GM21515 (cell line): ENCODE measurements around the gene STK32B.

Experiments
- ATAC-seq: cut with Tn5 transposase; IDR thresholded peaks from one replicate; pipeline ENCODE4 v1.9.1; 2021; ENCODE audit not compliant: unreplicated experiment

STK32B gene

DNA sequence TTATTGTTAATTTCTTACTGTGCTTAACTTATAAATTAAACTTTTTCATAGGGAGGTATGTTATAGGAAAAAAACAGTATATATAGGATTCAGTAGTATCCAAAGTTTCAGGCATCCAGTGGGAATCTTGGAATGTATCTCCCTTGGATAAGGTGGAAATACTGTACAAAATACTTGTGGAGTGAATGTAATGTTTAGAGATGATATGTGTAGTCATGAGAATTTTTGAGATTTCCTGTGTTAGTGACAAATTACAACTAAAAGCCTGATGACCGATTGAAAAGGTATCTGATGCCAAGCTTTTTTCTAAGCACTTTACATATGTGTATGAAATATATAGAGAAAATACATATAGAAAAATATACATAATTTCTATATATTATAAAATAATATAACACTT is 69.2 kb downstream of the STK32B start:
- no peak for ATAC-seq

GRCh38 chr4:5122114-5122513 is 70.8 kb downstream of the STK32B start:
- no peak for ATAC-seq

- ATAC-seq = no peak
These were observed 73.6 kb downstream of the STK32B start for GRCh38 chr4:5124876-5125275.

GRCh38 chr4:5125321-5125720 is 74.0 kb downstream of the STK32B start:
- ATAC-seq = no peak

- ATAC-seq = no peak
These were observed 75.0 kb downstream of the STK32B start for GRCh38 chr4:5126231-5126630.

GRCh38 chr4:5126857-5127256 is 75.6 kb downstream of the STK32B start:
- ATAC-seq = no peak

- ATAC-seq = no peak
These were observed 76.3 kb downstream of the STK32B start for GRCh38 chr4:5127556-5127955.

DNA sequence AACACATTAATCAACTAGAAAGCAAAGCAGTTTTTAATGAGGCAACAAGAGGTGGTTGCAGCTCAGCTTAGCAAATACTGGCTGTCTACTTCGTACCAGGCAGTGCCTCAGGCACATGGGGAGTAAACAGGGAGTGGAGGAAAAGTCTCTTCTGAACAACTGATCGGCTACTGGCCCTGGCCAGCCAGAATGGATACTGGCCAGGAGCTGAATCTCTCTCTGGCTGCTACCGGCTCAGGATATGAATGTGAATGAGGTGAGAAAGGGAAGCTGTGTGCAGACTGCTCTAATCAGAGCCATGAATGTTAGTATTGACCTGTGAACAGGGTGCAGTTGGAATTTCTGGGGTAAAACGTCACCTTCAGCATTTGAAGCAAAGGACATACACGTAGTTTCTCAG is 77.3 kb downstream of the STK32B start:
- ATAC-seq = no peak

- ATAC-seq = no peak
These were observed 81.9 kb downstream of the STK32B start for GRCh38 chr4:5133201-5133600.

DNA sequence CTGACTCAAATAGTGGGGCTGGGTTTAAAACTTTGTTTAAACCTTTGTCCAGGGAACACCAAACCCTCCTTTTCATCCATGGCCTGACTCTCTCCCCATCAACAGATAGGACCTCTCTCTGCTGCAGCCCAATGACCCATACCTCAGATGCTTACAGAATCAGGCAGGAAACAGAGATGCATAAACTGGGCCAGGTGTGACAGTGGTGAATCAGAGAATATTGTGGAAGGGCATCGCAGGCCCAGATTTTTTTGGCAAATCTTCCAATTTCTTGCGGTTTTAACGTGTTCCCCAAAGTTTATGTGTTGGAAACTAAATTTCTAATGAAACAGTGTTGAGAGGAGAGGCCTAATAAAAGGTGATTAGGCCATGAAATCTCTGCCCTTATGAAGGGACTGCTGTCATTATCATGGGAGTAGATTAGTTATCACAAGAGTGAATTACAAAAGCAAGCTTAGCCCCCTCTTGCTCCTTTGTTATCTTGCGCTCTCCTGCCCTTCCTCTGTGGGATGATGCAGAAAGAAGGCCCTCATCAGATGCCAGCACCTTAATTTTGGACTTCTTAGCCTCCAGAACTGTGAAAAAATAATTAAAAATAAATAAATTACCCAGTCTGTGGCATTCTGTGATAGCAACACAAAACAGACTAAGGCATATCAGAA is 82.8 kb downstream of the STK32B start:
- no peak for ATAC-seq

- no peak for ATAC-seq
These were observed 83.3 kb downstream of the STK32B start for GRCh38 chr4:5134620-5135019.

GRCh38 chr4:5137226-5137625 is 85.9 kb downstream of the STK32B start:
- ATAC-seq = no peak

DNA sequence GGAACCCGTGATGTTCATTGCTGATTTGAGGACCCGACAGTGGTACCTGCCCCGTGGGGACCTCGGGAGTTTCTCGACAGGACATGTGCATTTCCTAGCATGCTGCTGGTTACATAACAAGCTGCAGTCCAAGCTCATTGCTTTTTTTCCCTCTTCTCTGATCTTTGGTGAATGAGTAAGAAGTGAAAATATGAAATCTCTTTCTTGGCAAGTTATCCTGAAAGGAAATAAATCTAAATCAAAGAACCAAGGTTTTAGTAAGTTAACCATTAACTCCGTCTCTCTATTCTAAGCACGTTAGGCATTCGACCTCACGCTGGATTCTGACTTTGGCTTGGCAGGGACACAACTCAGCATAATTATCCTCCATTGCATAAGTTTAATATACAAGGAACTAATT is 86.6 kb downstream of the STK32B start:
- ATAC-seq = no peak

DNA sequence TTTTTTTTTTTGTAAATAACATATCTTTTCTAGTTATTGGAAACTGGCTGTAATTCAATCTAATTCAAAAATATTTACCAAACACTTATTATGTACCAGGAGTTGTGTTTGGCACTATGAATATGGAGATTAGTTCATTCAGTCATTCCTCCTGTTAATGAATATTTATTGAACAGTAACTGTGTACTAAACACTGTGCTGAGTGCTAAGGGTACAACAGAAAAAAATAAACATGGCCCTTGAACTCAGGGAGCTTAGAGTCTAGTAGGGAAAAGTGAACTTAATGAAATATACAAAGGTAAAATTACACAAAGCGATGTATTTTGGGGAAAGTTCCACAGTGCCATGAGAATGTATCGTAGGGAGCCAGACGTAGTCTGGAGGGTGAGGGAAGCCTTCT is 87.1 kb downstream of the STK32B start:
- ATAC-seq = no peak

GRCh38 chr4:5139141-5139540 is 87.9 kb downstream of the STK32B start:
- ATAC-seq = no peak

GRCh38 chr4:5141802-5142201 is 90.5 kb downstream of the STK32B start:
- no peak for ATAC-seq

GRCh38 chr4:5142726-5143125 is 91.4 kb downstream of the STK32B start:
- no peak for ATAC-seq

- no peak for ATAC-seq
These were observed 92.1 kb downstream of the STK32B start for GRCh38 chr4:5143306-5143861.

DNA sequence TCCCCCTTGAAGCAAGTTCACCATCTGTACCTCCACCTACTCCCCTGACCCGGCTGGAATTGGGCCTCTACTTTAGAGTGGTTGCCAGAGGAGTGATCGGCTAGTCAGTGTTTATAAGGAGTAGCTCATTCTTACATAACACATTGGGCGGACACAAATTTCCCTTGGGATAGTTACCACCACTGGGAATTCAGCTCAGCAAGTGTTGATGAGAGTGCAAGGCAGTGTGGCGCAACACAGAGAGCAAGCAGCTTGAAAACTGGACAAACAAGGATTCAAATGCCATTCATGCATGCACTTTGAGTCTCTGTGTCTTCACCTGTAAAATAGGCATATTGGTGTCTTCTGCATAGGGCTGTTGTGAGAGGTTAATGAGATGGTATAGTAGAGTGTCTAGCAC is 92.7 kb downstream of the STK32B start:
- no peak for ATAC-seq

DNA sequence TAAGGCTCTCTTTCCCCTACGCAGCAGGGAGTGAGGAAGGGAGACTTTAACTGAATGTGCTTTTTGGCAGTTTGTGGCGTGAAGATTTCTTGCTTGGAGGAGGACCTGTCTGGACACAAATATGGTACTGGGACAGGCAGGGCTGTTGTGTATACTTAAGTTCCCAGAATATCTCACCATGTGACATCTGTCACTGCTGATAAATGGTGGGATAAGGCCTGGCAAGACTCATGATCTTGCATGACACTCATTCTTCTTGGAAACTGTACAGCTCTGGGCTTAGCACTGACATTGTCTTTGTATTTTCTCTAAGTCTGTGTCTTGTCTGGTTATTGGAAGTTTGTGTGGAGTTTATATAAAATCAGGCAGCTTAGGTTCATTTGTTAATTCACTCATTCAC is 93.1 kb downstream of the STK32B start:
- no peak for ATAC-seq

GRCh38 chr4:5146248-5146647 is 95.0 kb downstream of the STK32B start:
- ATAC-seq = no peak

DNA sequence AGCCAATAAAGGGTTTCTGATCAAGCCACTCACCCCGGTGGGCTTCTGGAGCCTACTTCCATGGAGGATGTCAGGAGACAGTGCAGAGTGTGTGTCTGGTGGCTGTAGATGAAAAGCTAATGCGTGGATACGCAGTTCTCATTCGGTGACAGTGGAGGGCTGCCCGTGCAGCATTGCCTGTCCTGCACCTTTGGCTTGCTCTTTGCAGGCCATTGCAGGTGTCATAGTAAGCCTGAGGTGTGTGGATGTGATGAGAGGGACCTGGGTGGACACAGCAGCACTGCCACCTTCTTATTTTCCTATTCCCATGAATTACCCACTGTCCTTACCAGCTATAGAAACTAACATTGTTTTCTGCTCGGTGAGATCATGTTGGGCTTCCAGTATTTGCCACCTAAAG is 101.2 kb downstream of the STK32B start:
- ATAC-seq = no peak

DNA sequence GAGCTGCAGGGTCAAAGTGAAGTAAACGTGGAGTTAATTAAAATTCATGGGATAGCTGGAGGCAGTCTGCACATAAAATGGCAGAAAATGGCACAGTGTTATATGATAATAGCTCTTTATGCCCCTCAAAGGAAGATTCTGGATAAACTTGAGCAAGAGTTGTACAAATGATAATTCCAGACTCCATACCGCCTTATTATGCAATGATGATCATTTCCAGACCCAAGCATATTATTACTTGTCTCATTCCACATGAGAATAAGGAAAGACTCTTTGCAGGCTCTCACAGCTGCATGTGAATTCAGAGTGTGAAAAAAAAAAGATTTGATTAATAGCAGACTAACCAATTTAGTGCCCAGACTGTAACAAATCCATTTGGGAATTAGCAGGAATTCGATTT is 105.4 kb downstream of the STK32B start:
- ATAC-seq = no peak
